ENCODE results near the gene ARL14. TPM values are rescaled to one million over a fixed set of nuclear protein-coding genes. Genes with fewer than 3 reads are reported as not detected.

Gene ARL14
- total and polyA plus RNA-seq, 11 donors, result not detected

DNA sequence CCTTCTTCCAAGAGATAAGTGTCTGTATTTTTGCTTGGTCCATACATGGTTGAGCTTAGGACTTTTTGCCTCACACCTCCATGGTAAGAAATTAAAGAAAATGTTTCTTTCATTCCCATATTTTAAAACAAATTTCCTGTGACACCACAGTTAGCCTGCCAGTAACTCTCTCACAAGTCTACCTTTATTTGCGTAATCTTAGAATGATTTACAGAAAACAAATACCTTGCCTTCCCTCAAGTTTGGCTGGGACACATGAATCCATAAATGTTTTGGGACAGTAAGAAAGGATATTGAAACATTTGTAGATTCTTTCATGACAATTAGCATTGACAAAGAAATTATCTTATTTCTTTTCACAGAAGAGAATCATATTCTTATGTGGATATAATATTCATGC is 3.8 kb upstream of the ARL14 start:
- no peaks in the 10 kb centered on the region for H3K27me3 ChIP-seq
- no peak for DNase-seq
- no peak overlapping the region for H3K27ac ChIP-seq
- no peaks in the 10 kb centered on the region for H3K36me3 ChIP-seq
- no peaks in the 10 kb centered on the region for H3K4me1 ChIP-seq
- no peak for TF ChIP-seq POLR2A (IDR thresholded peaks at IDR 0.05)
- TF ChIP-seq, protein P1, sequence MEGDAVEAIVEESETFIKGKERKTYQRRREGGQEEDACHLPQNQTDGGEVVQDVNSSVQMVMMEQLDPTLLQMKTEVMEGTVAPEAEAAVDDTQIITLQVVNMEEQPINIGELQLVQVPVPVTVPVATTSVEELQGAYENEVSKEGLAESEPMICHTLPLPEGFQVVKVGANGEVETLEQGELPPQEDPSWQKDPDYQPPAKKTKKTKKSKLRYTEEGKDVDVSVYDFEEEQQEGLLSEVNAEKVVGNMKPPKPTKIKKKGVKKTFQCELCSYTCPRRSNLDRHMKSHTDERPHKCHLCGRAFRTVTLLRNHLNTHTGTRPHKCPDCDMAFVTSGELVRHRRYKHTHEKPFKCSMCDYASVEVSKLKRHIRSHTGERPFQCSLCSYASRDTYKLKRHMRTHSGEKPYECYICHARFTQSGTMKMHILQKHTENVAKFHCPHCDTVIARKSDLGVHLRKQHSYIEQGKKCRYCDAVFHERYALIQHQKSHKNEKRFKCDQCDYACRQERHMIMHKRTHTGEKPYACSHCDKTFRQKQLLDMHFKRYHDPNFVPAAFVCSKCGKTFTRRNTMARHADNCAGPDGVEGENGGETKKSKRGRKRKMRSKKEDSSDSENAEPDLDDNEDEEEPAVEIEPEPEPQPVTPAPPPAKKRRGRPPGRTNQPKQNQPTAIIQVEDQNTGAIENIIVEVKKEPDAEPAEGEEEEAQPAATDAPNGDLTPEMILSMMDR (IDR thresholded peaks at IDR 0.05), result no peak
- H3K9me3 ChIP-seq, result no peaks in the 10 kb centered on the region
- intact Hi-C loops (cut with DNase I), result no loop called here
- no peak overlapping the region for H3K4me3 ChIP-seq
- no peak for ATAC-seq
- 95 to 98% (median 96%) methylated on average over 1 of the region's 1 CpG for WGBS, 4 donors

DNA sequence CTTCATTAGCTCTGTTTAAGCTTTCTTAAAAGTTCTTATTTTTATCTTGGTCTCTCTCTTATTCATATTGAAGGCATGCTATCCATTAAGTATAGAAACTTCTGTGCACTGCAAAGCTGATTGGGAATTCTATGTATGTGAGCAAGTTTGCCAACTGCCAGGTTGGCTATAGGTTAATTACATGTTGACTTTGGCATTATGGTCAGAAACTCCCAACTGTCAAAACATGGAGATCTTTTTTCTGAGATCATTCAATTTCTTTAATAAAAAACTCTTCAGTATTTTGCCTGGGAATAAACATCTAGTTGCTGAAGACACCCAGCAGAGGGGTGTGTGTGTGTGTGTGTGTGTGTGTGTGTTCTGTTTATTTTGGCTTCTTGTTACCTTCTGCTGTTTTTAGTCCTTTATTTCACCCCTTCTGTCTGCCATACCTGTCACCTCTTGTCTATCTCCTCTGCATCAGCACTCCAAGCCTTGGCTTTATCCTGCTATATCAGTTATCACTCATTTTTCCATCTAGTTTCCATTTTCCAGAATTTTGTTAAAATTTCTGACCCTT is 1.3 kb upstream of the ARL14 start:
- no peaks in the 10 kb centered on the region for H3K36me3 ChIP-seq
- no peaks in the 10 kb centered on the region for H3K27me3 ChIP-seq
- ATAC-seq (no peak), DNase-seq (no peak)
- H3K27ac ChIP-seq, result no peak overlapping the region
- intact Hi-C loops (cut with DNase I), result no loop called here
- H3K4me1 ChIP-seq, result no peaks in the 10 kb centered on the region
- H3K9me3 ChIP-seq, result no peaks in the 10 kb centered on the region
- TF ChIP-seq POLR2A (IDR thresholded peaks at IDR 0.05), result no peak
- TF ChIP-seq, protein P1 (IDR thresholded peaks at IDR 0.05), result no peak
- no peak overlapping the region for H3K4me3 ChIP-seq

DNA sequence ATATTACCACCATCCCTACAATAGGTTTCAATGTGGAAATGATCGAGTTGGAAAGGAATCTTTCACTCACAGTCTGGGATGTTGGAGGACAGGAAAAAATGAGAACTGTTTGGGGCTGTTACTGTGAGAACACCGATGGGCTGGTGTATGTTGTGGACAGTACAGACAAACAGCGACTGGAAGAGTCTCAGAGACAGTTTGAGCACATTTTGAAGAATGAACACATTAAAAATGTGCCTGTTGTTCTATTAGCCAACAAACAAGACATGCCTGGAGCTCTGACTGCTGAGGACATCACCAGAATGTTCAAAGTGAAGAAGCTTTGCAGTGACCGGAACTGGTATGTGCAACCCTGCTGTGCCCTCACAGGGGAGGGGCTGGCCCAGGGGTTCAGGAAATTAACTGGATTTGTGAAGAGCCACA is 510 bp downstream of the ARL14 start:
- intact Hi-C loops (cut with DNase I), result no loop called here

DNA sequence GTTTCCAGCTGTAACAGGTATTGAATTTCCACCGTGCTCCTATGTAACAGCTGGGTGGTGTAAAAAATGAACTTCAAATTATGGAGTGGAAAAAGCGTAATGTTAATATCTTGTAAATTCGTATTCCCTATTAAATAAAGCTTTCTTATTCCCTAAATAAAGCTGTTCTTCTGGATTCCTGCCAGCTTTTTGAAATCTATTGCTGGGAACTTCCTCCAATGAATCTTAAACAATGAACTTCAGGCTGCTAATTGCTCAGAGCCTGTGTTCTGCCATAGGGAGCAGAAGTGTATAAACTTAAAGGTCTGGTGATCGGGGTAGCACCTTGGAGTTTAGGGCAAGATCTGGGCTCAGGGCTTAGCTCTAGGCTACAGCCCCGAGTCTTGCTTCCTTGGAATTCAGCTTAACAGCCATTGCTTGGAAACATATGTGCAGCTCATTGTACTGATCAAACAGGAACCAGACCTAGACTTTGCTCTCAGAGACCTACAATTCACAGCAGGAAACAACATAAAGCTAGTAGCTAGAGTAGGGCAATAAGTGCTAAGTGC is 1.4 kb downstream of the ARL14 start:
- H3K27me3 ChIP-seq, result no peaks in the 10 kb centered on the region
- H3K4me3 ChIP-seq, result no peak overlapping the region
- H3K36me3 ChIP-seq, result no peaks in the 10 kb centered on the region
- 47 to 59% (median 56%) methylated on average over 5 of the region's 5 CpGs for WGBS, 4 donors
- H3K27ac ChIP-seq, result no peak overlapping the region
- TF ChIP-seq POLR2A (IDR thresholded peaks at IDR 0.05), result no peak
- TF ChIP-seq, protein P1 (IDR thresholded peaks at IDR 0.05), result no peak
- no peaks in the 10 kb centered on the region for H3K9me3 ChIP-seq
- intact Hi-C loops (cut with DNase I), result no loop called here
- ATAC-seq (no peak), DNase-seq (no peak)
- no peaks in the 10 kb centered on the region for H3K4me1 ChIP-seq

More for the DNA sequence above, 510 bp downstream of the ARL14 start:
- WGBS, 4 donors, result 77 to 89% (median 78%) methylated on average over 4 of the region's 4 CpGs
- Histone ChIP-seq H3K27me3 (no peaks in the 10 kb centered on the region), H3K4me3 (no peak overlapping the region), H3K27ac (no peak overlapping the region), H3K4me1 (no peaks in the 10 kb centered on the region), H3K9me3 (no peaks in the 10 kb centered on the region), H3K36me3 (no peaks in the 10 kb centered on the region)
- ATAC-seq, result no peak
- no peak for TF ChIP-seq POLR2A (IDR thresholded peaks at IDR 0.05)
- TF ChIP-seq, protein P1 (IDR thresholded peaks at IDR 0.05), result no peak
- no peak for DNase-seq
